Femur (tissue), 1 donor: ENCODE data around the gene RBM38.

ENCODE experiments used
- DNase-seq: peaks from one replicate; pipeline ENCODE4 v3.0.0-alpha.2; 2017

Gene RBM38

DNA sequence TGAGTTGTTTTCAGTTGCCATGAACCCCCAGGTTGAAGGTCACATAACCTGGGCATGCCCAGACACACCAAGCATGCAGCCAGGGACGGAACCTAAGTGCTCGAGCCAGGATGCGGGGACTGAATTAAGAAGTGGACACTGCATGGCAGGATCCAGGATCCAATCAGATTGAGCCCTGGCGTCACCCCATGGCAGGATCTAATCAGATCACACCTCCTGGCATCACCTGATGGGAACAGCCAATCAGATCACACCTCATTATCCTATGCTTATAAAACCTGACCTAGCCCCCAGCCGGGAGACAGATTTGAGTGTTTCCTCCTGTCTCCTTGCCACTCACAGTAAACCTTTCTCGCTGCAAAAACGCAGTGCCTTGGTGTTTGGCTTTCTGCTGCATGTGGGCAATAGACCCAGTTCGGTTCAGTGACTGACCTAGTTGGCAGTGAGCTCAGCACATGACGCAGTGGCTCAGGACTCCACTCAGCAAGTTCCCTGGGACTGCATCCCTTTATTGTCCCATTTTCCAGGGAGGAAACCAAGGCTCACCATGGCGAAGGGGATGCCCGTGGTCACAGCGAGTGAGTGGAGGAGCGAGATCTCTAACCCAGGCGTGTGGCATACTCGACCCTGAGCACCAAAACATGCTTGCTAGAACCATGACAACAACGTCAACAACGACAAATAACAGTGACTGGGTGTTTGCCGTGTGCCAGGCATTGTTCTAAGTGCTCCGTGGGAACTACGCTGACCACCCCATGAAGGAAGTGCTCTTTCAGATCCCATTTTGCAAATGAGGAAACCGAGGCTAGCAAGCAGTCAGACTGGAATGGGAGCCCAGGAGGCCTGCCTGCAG lies 66.3 kb downstream of the RBM38 start:
- no peak for DNase-seq

DNA sequence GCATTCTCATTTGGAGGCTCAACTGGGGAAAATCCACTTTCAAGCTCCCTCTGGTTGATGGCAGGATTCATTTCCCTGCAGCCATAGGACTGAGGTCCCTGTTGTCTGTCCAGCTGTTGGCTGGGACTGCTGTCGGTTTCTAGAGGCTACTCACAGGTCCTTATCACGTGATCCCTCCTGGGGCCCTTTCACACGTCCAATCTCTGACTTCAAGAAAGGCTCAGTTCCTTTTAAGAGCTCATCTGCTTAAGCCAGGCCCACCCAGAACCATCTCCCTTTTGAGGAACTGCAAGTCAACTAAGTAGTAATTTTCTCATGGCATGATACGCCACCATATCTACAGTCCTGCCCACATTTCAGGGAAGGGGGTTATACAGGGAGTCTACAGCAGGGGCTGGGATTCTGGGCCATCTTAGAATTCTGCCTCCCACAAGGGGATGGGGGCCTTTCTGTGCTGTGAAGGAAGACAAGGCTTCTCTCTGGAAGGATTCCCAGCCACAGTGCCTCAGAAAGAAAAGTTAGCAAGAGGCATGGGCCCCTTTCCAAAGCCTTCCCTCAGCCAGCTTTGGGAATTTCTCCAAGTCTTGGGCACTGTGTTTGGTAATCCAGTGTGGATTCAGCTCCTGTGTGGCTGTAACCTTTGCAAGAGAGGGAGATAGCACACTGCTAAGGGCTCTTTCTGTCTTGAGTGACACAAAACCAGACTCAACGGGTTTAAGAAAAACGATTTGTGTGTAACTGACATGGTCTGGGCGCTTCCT lies 67.4 kb downstream of the RBM38 start:
- peak; percentile 44 for DNase-seq
